PC-9 (cell line): ENCODE results near the gene EMX2.

Experiments used
- CTCF ChIP-seq: fragments of 200-600 bp; sonication (generic); conservative IDR thresholded peaks from 2 replicates; pipeline ENCODE4 v1.6.1; 2017; ENCODE audit warnings: mixed run types, antibody characterized with exemption, mild to moderate bottlenecking, moderate library complexity
- EZH2 ChIP-seq: fragments of 200-600 bp; sonication (generic); IDR thresholded peaks from 2 replicates; pipeline ENCODE4 v1.8.0; 2017; ENCODE audit warnings: antibody characterized with exemption, low read depth

- TF ChIP-seq CTCF (no peak), EZH2 (no peak)
These were observed 11.8 kb upstream of the EMX2 start for GRCh38 chr10:117530791-117531190.
